H1 (cell line): Measurements from ENCODE around the gene TRPV2. TPM values are rescaled to one million over a fixed set of nuclear protein-coding genes. Genes with fewer than 3 reads are reported as not detected.
"Not testable (repeated sequence)": the region's sequence is repeated elsewhere in the genome, so short reads cannot be mapped to it uniquely, and the experiment has no call there.

Experiments used
- CTCF ChIA-PET: fragments of 300-600 bp; sonication (Branson Sonifier 250); formaldehyde crosslinking; loops from one replicate; lab custom pipeline; 2021; ENCODE audit not compliant: partially characterized antibody; lab: Charles Lee
- POLR2A ChIA-PET: fragments of 300-600 bp; sonication (Branson Sonifier 250); formaldehyde crosslinking; loops from one replicate; lab custom pipeline; 2021; ENCODE audit warnings: inconsistent platforms; ENCODE audit not compliant: partially characterized antibody; lab: Charles Lee
- DNase-seq, 2 experiments: peaks; one replicate each; pipeline versions ENCODE4 v3.0.0 to v3.0.0-alpha.2; 2010 to 2022; ENCODE audit warnings: low spot score in 2 of 2, low read depth in 1 of 2, mixed read lengths in 1 of 2
- FAIRE-seq: peaks from 2 replicates; lab custom pipeline; 2011; peaks lifted over from hg19 to GRCh38; lab: Jason Lieb, UNC
- H2AFZ ChIP-seq: 2 replicates; pipeline ENCODE4 v1.8.1; 2012; ENCODE audit warnings: low read length, inconsistent platforms
- H2AK5ac ChIP-seq: 2 replicates; pipeline ENCODE4 v1.6.1; 2013; ENCODE audit warnings: low read depth, low read length
- H2BK120ac ChIP-seq: replicated peaks from 2 replicates; pipeline ENCODE3; 2013; ENCODE audit warnings: low read depth, low read length, inconsistent platforms
- H2BK12ac ChIP-seq: 2 replicates; pipeline ENCODE4 v1.6.1; 2013; ENCODE audit warnings: low read depth, low read length
- H2BK15ac ChIP-seq: 2 replicates; pipeline ENCODE4 v1.6.1; 2013; ENCODE audit warnings: low read length
- H2BK20ac ChIP-seq: 2 replicates; pipeline ENCODE4 v1.6.1; 2013; ENCODE audit warnings: low read length
- H2BK5ac ChIP-seq: 2 replicates; pipeline ENCODE4 v1.6.1; 2013; ENCODE audit warnings: low read depth, low read length
- H3K14ac ChIP-seq: 2 replicates; pipeline ENCODE4 v1.6.1; 2013; ENCODE audit warnings: inconsistent platforms; ENCODE audit not compliant: insufficient read length
- H3K18ac ChIP-seq: 2 replicates; pipeline ENCODE4 v1.6.1; 2013; ENCODE audit warnings: low read length; ENCODE audit errors: extremely low read depth
- H3K23ac ChIP-seq: 2 replicates; pipeline ENCODE4 v1.6.1; 2013; ENCODE audit warnings: inconsistent platforms; ENCODE audit not compliant: insufficient read length
- H3K23me2 ChIP-seq: 2 replicates; pipeline ENCODE4 v1.6.1; 2013; ENCODE audit warnings: low read depth, low read length
- H3K27ac ChIP-seq: 2 replicates; pipeline ENCODE4 v1.6.1; 2011; ENCODE audit warnings: low read depth, low read length, inconsistent platforms
- H3K27me3 ChIP-seq, 4 experiments: replicated peaks in 1 of 4; 1 replicate in 1 of 4; 2 replicates in 3 of 4; pipeline versions ENCODE4 v1.6.1 to v1.8.1; 2011 to 2013; ENCODE audit warnings: low read length in 3 of 4, mild to moderate bottlenecking in 3 of 4, inconsistent platforms in 2 of 4, mixed read lengths in 2 of 4, moderate library complexity in 1 of 4; ENCODE audit not compliant: control insufficient read depth in 3 of 4, insufficient read depth in 3 of 4; ENCODE audit errors: extremely low read depth in 1 of 4
- H3K36me3 ChIP-seq, 4 experiments: 2 replicates each; pipeline versions ENCODE4 v1.6.1 to v1.8.1; 2011 to 2013; ENCODE audit warnings: mild to moderate bottlenecking in 4 of 4, low read length in 3 of 4, moderate library complexity in 2 of 4, control low read depth in 1 of 4, inconsistent platforms in 1 of 4; ENCODE audit not compliant: insufficient read depth in 4 of 4, control insufficient read depth in 2 of 4
- H3K4ac ChIP-seq: replicated peaks from 2 replicates; pipeline ENCODE3; 2013; ENCODE audit warnings: low read length, low read depth, mixed read lengths, inconsistent platforms; ENCODE audit not compliant: insufficient read length
- H3K4me1 ChIP-seq, 4 experiments: replicated peaks in 1 of 4; 1 replicate in 1 of 4; 2 replicates in 3 of 4; pipeline versions ENCODE4 v1.6.1 to v1.8.1; 2011 to 2013; ENCODE audit warnings: low read length in 3 of 4, inconsistent platforms in 2 of 4, mixed read lengths in 1 of 4; ENCODE audit not compliant: insufficient read depth in 4 of 4, control insufficient read depth in 3 of 4
- H3K4me2 ChIP-seq, 2 experiments: 2 replicates each; pipeline versions ENCODE4 v1.6.1 to v1.8.1; 2011 to 2013; ENCODE audit warnings: low read depth in 2 of 2, low read length in 2 of 2, control low read depth in 1 of 2, inconsistent platforms in 1 of 2, mild to moderate bottlenecking in 1 of 2; ENCODE audit not compliant: insufficient read depth in 1 of 2
- H3K4me3 ChIP-seq, 4 experiments: fragments of 200-600, 300-600 bp in 1 of 4; sonication (generic), shearing (Covaris generic), sonication (Bioruptor Twin) in 1 of 4; 2 replicates each; pipeline versions ENCODE4 v1.5.1 to v1.8.1; 2011 to 2016; ENCODE audit warnings: low read length in 4 of 4, low read depth in 3 of 4, control low read depth in 2 of 4, inconsistent platforms in 2 of 4, mild to moderate bottlenecking in 2 of 4, mixed read lengths in 1 of 4, moderate library complexity in 1 of 4; ENCODE audit not compliant: insufficient read depth in 2 of 4; ENCODE audit errors: extremely low read depth in 1 of 4
- H3K56ac ChIP-seq: replicated peaks from 2 replicates; pipeline ENCODE3; 2013; ENCODE audit warnings: low read depth, mild to moderate bottlenecking, mixed read lengths, low read length, inconsistent platforms; ENCODE audit not compliant: insufficient read length
- H3K79me1 ChIP-seq: 2 replicates; pipeline ENCODE4 v1.6.1; 2013; ENCODE audit warnings: low read depth, low read length, control low read depth
- H3K79me2 ChIP-seq, 2 experiments: 2 replicates each; pipeline versions ENCODE4 v1.6.1 to v1.8.1; 2012 to 2013; ENCODE audit warnings: low read length in 2 of 2, mild to moderate bottlenecking in 2 of 2, inconsistent platforms in 1 of 2; ENCODE audit not compliant: insufficient read depth in 2 of 2, control insufficient read depth in 1 of 2
- H3K9ac ChIP-seq, 4 experiments: replicated peaks in 1 of 4; 1 replicate in 1 of 4; 2 replicates in 3 of 4; pipeline versions ENCODE4 v1.6.1 to v1.8.1; 2011 to 2013; ENCODE audit warnings: low read depth in 3 of 4, low read length in 3 of 4, control low read depth in 2 of 4, mild to moderate bottlenecking in 2 of 4, moderate library complexity in 2 of 4, inconsistent platforms in 1 of 4; ENCODE audit errors: extremely low read depth in 1 of 4
- H3K9me3 ChIP-seq, 2 experiments: 2 replicates each; pipeline versions ENCODE4 v1.6.1 to v1.8.1; 2012 to 2013; ENCODE audit warnings: mild to moderate bottlenecking in 2 of 2, moderate library complexity in 2 of 2, control low read depth in 1 of 2, inconsistent platforms in 1 of 2, low read depth in 1 of 2, low read length in 1 of 2, mixed read lengths in 1 of 2; ENCODE audit not compliant: insufficient read depth in 2 of 2
- H4K20me1 ChIP-seq, 2 experiments: replicated peaks in 1 of 2; 2 replicates each; pipeline versions ENCODE3 to v1.8.1; 2011 to 2013; ENCODE audit warnings: inconsistent platforms in 2 of 2, low read length in 2 of 2, mild to moderate bottlenecking in 1 of 2; ENCODE audit not compliant: insufficient read depth in 2 of 2, control insufficient read depth in 1 of 2
- H4K5ac ChIP-seq: 2 replicates; pipeline ENCODE4 v1.6.1; 2013; ENCODE audit warnings: low read length, low read depth, mixed read lengths, inconsistent platforms; ENCODE audit not compliant: insufficient read length
- H4K8ac ChIP-seq: 2 replicates; pipeline ENCODE4 v1.8.0; 2013; ENCODE audit warnings: mild to moderate bottlenecking, moderate library complexity, low read length, inconsistent platforms; ENCODE audit not compliant: insufficient read depth; ENCODE audit errors: extremely low read depth
- H4K91ac ChIP-seq: replicated peaks from 2 replicates; pipeline ENCODE3; 2013; ENCODE audit warnings: low read length, mixed read lengths, inconsistent platforms; ENCODE audit not compliant: insufficient read length
- WGBS, 2 experiments: shearing (Covaris generic) in 1 of 2; methylation state at CpG; one replicate each; pipeline versions ENCODE4 v1.1.6 to v1.1.7; 2013 to 2015; ENCODE audit warnings: low lambda C conversion rate in 2 of 2, mixed read lengths in 2 of 2, inconsistent platforms in 1 of 2, low coverage in 1 of 2, missing lambda C conversion rate in 1 of 2; ENCODE audit not compliant: insufficient replicate concordance in 2 of 2, insufficient coverage in 1 of 2, insufficient read length in 1 of 2; ENCODE audit errors: extremely low coverage in 1 of 2, missing lambda C conversion rate in 1 of 2; 5-methylcytosine and 5-hydroxymethylcytosine counted together
- polyA plus RNA-seq, 7 experiments: library from polyadenylated mRNA; depleted of rRNA in 3 of 7; stranded (reverse) in 5 of 7; unstranded in 2 of 7; fragments of >200 nt in 5 of 7; fragments of 200-250 nt in 2 of 7; gene quantifications; 1 replicate in 5 of 7; 2 replicates in 1 of 7; 4 replicates in 1 of 7; pipeline versions ENCODE4 v1.2.1 to v1.2.3, GENCODE V29; 2011 to 2013; ENCODE audit warnings: missing spikeins in 2 of 7, mixed read lengths in 2 of 7
- total RNA-seq: library from RNA; stranded (reverse); fragmentation: NEBNext Ultra II Directional; extraction: Animal tissue kit (Norgen Biotek cat#: 25700); gene quantifications from 2 replicates; pipeline ENCODE4 v1.2.1, GENCODE V29; 2021

Gene TRPV2
- total and polyA plus RNA-seq, 2 of the 8 experiments (the other 6 are each of a cell fraction or from before 2014, with no cell fraction given): 1.7 to 2.1 TPM

DNA sequence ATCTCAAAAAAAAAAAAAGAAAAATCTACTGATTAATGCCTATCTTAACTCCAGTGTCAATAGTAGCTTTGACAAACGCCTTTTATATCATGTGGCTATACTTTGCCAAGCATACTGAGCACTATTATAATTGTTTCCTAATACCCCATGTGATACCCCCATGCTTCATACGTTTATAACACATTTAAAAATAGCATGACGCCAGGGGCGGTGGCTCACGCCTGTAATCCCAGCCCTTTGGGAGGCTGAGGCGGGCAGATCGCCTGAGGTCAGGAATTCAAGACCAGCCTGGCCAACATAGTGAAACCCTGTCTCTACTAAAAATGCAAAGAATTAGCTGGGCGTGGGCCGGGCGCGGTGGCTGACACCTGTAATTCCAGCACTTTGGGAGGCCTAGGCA is 22.9 kb upstream of the TRPV2 start:
- not testable (repeated sequence) for H3K18ac ChIP-seq, H3K9ac ChIP-seq, H3K79me1 ChIP-seq, H2AK5ac ChIP-seq, H3K9me3 ChIP-seq, H3K27ac ChIP-seq, H3K4me2 ChIP-seq, H3K27me3 ChIP-seq, H3K14ac ChIP-seq, H4K5ac ChIP-seq, H2BK120ac ChIP-seq, H3K4me1 ChIP-seq, H3K36me3 ChIP-seq, H4K8ac ChIP-seq, H2AFZ ChIP-seq, H2BK12ac ChIP-seq, H3K4ac ChIP-seq, H2BK20ac ChIP-seq, DNase-seq, H2BK5ac ChIP-seq, H3K23ac ChIP-seq, H3K23me2 ChIP-seq, H3K4me3 ChIP-seq, H4K91ac ChIP-seq, H4K20me1 ChIP-seq, FAIRE-seq, H3K79me2 ChIP-seq, H3K56ac ChIP-seq, H2BK15ac ChIP-seq
- 88% methylated on average over 11 of the region's 11 CpGs; no CpG with 5 or more reads in 1 of the 2 experiments for WGBS, 2 experiments
- CTCF ChIA-PET: interaction anchor here (0.6 to 3.1 kb wide), 4 partner anchors 23 to 107 kb away, joined by 3 to 8 read pairs (median 3); partner anchors contain the start of gene TRPV2
- POLR2A ChIA-PET: interaction anchor here (0.6 to 1.9 kb wide), 3 partner anchors 12 to 25 kb away, joined by 3 to 7 read pairs (median 3); partner anchors contain the start of gene UBB
